ENCODE measurements around the gene MYO7A.

MYO7A gene

GRCh38 chr11:77146261-77147035 lies 18.4 kb downstream of the MYO7A start:
- no peak for DNase-seq (ENCODE audit: low read depth in 2 of 2)

GRCh38 chr11:77147036-77147315 lies 18.9 kb downstream of the MYO7A start:
- DNase-seq (ENCODE audit: low read depth in 2 of 2): no peak

GRCh38 chr11:77147668-77148321 lies 19.7 kb downstream of the MYO7A start:
- DNase-seq (ENCODE audit: low read depth in 2 of 2): peak in 1 of 2 donors; percentile 20

- no peak for DNase-seq (ENCODE audit: low read depth in 2 of 2)
Measured at GRCh38 chr11:77148963-77149715, 21.1 kb downstream of the MYO7A start.

- DNase-seq (ENCODE audit: low read depth in 2 of 2): no peak
Measured at GRCh38 chr11:77149716-77150392, 21.8 kb downstream of the MYO7A start.

- DNase-seq (ENCODE audit: low read depth in 2 of 2): no peak
Measured at GRCh38 chr11:77150836-77151235, 22.8 kb downstream of the MYO7A start.

- peak in 1 of 2 donors; percentile 11 for DNase-seq (ENCODE audit: low read depth in 2 of 2)
Measured at GRCh38 chr11:77151804-77152509, 23.9 kb downstream of the MYO7A start.

GRCh38 chr11:77152846-77153245 lies 24.8 kb downstream of the MYO7A start:
- DNase-seq (ENCODE audit: low read depth in 2 of 2): no peak

- no peak for DNase-seq (ENCODE audit: low read depth in 2 of 2)
Measured at GRCh38 chr11:77153276-77154185, 25.5 kb downstream of the MYO7A start.

GRCh38 chr11:77154381-77155081 lies 26.5 kb downstream of the MYO7A start:
- DNase-seq (ENCODE audit: low read depth in 2 of 2): no peak

GRCh38 chr11:77155082-77155475 lies 27.0 kb downstream of the MYO7A start:
- no peak for DNase-seq (ENCODE audit: low read depth in 2 of 2)

GRCh38 chr11:77155556-77156130 lies 27.6 kb downstream of the MYO7A start:
- no peak for DNase-seq (ENCODE audit: low read depth in 2 of 2)

GRCh38 chr11:77156396-77157195 lies 28.6 kb downstream of the MYO7A start:
- no peak for DNase-seq (ENCODE audit: low read depth in 2 of 2)

GRCh38 chr11:77158041-77158695 lies 30.1 kb downstream of the MYO7A start:
- DNase-seq (ENCODE audit: low read depth in 2 of 2): no peak

GRCh38 chr11:77159219-77159936 lies 31.3 kb downstream of the MYO7A start:
- no peak for DNase-seq (ENCODE audit: low read depth in 2 of 2)

- DNase-seq (ENCODE audit: low read depth in 2 of 2): no peak
Measured at GRCh38 chr11:77159937-77160495, 32.0 kb downstream of the MYO7A start.

- no peak for DNase-seq (ENCODE audit: low read depth in 2 of 2)
Measured at GRCh38 chr11:77163271-77163670, 35.2 kb downstream of the MYO7A start.
